NCI-H2227 treated with DMSO at 0.1 percent for 48 hours (cell line): Measurements from ENCODE around the gene OBP2B.
"Not testable (repeated sequence)": the region's sequence is repeated elsewhere in the genome, so short reads cannot be mapped to it uniquely, and the experiment has no call there.

Experiments used
- DNase-seq: peaks from one replicate; lab custom pipeline; 2025; lab: John Stamatoyannopoulos, UW

OBP2B gene

DNA sequence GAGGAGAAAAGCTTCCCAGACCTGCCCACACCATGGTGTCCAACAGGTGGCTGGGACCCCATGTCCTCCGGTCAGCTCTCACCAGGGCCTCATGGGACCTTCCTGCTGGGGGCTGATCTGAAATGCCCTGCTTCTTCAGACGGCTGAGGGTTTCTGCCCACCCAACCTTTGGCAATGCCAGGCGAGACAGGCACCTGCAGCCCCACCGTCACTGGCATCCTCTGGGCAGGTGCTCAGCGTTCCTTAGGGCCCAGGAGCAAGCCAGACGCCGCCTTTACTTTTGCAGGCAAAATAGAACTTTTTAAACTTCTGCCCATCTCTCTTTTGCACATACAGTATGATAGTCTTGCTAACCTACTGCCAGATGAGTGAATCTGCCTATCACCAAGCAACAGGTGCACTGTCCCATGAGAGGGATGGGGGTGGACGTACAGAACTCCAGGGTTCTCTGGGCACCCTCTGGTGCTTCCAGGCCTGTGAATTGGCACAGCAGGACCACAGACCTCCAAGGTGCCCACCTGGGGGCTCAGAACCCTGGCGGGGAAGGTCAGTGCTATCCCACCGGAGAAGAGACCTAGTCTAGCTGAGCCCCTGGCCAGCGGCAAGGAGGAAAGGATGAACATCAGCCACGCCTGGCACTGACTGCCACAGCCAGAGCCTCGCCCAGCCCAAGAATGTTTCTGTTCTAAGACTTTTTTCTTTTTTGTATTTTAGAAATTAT, 7.5 kb downstream of the OBP2B start:
- DNase-seq: no peak

- no peak for DNase-seq
Measured at GRCh38 chr9:133200631-133201030, 8.4 kb downstream of the OBP2B start.

DNA sequence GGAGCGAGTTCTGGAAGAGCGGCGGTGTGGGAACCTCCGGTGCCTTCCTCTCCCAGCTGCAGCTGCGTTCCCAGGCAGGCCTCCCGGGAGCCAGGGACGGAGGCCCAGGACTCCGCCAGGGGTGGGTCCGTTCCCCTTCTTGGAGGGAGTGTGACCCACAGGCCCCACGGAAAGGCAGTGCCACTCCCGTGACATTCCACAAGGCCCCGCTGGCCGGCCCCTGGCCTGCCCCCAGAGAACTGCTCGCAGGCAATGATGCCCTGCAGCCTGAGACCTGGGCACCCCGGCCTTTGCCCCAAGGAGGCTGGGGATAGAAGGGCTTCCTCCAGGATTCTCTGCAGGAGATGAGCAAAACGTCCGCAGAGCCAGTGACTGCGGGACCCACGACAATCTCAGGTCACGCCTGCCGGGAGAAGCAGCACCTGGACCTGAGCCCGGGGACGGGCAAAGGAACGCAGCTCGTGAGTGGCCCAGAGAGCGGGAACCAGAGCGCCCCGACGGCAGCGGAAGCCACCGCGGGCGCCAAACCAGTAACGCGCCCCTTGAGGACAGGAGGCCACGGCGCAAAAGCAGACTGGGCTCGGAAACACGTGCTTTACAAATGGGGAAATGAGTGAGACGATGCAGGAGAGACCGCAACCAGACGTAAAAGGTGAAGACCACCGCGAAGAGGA, 9.3 kb downstream of the OBP2B start:
- DNase-seq: no peak

DNA sequence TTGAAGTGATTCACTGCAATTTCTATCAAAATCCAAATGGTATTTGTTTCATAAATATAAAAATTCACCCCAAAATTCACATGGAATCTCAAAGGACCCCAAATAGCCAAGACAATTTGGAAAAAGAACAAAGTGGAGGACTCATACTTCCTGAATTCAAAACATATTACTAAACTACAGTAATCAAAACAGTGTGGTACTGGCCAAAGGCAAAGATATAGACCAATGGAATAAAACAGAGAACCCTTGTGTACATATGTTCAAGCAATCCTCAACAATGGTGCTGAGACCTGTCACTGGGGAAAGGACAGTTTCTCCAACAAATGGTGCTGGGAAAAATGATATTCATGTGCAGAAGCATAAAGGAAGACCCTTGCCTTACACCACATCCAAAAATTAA, 14.0 kb downstream of the OBP2B start:
- DNase-seq: no peak

DNA sequence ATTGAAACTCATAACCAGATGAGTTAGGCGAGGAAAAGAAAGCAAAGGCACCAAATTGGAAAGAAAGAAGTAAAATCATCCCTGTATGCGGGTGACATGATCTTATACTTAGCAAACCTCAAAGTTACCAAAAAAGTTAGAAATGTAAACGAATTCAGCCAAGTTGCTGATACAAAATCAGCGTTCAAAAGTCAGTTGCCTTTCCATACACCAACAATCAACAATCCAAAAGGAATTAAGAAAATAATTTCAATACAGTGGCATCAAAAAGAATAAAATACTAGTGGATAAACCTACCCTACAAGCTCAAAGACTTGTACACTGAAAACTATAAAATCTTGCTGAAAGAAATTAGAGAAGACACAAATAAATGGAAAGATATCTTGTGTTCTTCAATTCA, 14.5 kb downstream of the OBP2B start:
- no peak for DNase-seq

GRCh38 chr9:133191989-133192388, 17.1 kb downstream of the OBP2B start:
- DNase-seq: no peak

- no peak for DNase-seq
Measured at GRCh38 chr9:133189826-133190225, 19.2 kb downstream of the OBP2B start.

- DNase-seq: no peak
Measured at GRCh38 chr9:133188843-133189180, 20.2 kb downstream of the OBP2B start.

DNA sequence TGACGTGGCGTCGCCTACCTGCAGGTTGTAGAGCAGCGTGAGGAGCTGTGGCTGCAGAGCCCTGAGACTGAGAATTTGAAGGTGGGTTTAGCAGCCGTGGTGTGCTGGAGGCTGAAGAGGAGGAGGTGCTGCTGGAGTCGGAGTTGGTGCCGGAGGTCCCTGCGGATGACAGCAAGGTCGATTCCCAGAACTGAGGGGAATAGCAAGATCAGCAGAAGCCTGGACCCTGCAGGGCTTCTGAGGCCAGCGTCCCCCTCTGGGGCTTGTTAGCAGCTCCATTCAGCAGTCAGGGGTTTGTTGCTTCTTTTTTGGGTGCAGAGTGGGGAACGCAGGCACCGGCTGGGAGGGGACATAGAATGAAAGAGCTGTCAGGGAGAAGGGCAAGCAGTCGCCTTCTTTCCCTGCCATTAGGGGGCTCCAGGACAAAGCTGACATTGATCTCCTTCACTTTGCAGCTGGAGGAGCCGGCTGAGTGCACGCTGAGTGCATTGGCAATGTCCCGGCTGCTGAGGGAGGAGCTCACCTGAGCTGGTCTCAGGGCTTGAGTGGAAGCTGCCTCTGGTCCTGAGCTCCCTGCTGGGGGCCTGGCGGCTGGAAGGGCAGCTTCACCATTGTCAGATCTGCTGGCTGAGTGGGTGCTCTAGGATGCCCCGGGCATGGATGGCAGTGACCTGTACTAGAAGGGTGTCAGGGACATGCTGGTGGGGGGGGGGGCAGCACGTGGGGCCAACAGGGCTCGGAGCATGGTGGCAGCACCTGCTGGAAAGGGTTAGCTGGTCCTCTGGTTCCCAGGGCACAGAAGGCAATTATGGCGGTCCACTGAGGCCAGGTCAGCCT, 20.8 kb downstream of the OBP2B start:
- no peak for DNase-seq

DNA sequence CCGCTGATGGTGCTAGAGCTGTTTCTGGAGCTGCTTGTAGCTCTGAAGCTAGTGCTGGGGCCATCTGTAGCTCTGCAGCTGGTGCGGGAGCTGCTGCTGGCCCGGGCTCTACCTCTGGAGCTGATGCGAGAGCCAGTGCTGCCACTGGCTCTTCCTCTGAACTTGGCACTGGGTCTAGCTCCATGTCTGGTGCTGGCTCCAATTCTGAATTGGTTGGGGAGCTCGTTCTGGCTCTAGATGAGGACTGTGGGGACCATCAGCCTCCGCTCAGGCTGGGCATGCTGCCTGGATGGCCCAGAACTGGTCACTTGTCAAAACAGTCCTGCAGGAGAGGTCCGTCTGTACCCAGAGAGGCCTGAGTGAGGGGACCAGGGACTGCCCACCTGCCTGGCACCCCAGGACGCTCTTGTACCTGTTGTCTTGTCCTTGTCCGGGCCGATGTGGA, 21.5 kb downstream of the OBP2B start:
- DNase-seq: no peak

GRCh38 chr9:133186736-133187135, 22.3 kb downstream of the OBP2B start:
- no peak for DNase-seq

- DNase-seq: peak; percentile 66
Measured at GRCh38 chr9:133184971-133185370, 24.1 kb downstream of the OBP2B start.

DNA sequence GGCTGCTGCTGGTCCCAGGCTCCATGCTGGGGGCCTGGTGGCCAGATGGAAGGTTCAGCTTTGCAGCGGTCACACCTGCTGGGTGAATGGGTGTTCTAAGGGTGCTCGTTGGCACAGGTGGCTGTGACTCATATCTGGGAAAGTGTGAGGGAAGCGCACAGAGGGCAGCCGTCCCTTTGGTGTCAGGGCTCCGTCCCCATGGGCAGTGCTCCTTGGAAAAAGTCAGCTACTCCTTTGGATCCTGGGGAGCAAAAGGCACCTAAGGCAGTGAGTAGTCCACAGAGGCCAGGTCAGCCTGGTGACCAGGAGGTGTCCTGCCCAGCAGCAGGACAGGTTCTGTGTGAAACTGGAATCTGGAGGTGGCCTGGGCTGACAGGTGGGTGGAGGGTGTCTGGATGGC, 26.9 kb downstream of the OBP2B start:
- no peak for DNase-seq

DNA sequence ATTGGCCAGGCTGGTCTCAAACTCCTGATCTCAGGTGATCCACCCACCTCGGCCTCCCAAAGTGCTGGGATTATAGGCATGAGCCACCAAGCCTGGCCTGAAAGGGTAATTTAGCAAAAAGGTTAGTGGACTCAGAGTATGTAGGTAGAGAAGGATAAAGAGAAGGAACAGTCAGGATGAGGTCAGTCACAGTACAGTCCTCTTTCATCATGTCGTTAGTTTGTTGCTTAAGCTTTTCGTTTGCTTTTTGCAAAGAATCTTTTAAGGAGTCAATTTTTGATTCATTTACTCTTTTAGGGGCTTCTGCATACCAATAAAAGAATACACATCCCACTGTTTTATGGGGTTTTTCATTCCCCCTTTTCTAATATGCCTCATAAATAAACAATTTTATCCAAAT, 27.5 kb downstream of the OBP2B start:
- no peak for DNase-seq

GRCh38 chr9:133180953-133181352, 28.1 kb downstream of the OBP2B start:
- DNase-seq: no peak

DNA sequence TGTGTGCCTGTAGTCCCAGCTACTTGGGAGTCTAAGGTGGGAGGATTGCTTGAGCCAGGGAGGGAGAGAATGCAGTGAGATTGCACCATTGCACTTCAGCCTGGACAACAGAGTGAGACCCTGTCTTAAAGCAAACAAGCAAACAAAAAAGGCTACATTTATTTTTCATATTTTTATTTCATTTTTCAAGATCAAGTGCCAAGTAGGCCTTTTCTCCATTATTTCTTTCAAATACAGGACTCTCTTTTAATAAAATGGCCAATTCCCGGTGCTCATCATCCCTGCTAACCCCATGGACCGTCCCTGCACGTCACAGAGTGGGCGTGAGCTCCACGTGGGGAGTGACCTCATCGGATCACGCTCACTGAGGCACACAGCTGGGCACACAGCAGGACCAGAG, 36.0 kb downstream of the OBP2B start:
- DNase-seq: no peak

- DNase-seq: no peak
Measured at GRCh38 chr9:133171161-133171961, 37.7 kb downstream of the OBP2B start.

GRCh38 chr9:133170716-133171115, 38.3 kb downstream of the OBP2B start:
- DNase-seq: no peak

DNA sequence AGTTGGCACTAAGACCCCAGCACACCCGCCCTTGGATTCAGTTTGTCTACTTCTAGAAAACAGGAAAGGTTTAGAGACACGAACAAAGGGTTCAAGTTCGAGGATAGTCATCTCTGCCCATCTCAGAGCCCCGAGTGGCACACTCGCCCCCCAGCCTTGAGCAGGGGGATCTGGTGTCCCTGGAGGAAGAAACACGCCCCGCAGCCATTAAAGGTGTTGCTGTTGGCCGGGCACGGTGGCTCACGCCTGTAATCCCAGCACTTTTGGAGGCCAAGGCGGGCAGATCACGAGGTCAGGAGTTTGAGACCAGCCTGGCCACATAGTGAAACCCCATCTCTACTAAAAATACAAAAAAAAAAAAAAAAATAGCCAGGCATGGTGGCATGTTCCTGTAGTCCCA, 39.4 kb downstream of the OBP2B start:
- not testable (repeated sequence) for DNase-seq

- no peak for DNase-seq
Measured at GRCh38 chr9:133169102-133169501, 39.9 kb downstream of the OBP2B start.

GRCh38 chr9:133168432-133168831, 40.6 kb downstream of the OBP2B start:
- DNase-seq: no peak

GRCh38 chr9:133167769-133168168, 41.3 kb downstream of the OBP2B start:
- DNase-seq: no peak
